Activated naive CD8-positive, alpha-beta T cell treated with anti-CD3 and anti-CD28 coated beads, Interleukin-2, amount 10 ng/mL, durations not matched to agents 7 days and 5 days (primary cell): ENCODE measurements around the gene ASB3. TPM values are rescaled to one million over a fixed set of nuclear protein-coding genes. Genes with fewer than 3 reads are reported as not detected.
"Not testable (repeated sequence)": the region's sequence is repeated elsewhere in the genome, so short reads cannot be mapped to it uniquely, and the experiment has no call there.

Experiments used
- ATAC-seq: fragments of 150-1000 bp; cut with Tn5 transposase; one replicate; pipeline ENCODE4 v1.10.0; 2021; ENCODE audit warnings: low read depth, moderate library complexity
- POLR2A ChIA-PET: fragments of 350-600 bp; sonication (Branson Sonifier 250); formaldehyde crosslinking; loops from one replicate; lab custom pipeline; 2021; ENCODE audit warnings: antibody characterized with exemption; lab: Charles Lee
- DNase-seq: peaks from one replicate; pipeline ENCODE4 v3.0.0; 2021
- H3K27ac Mint-ChIP-seq: one replicate; pipeline ENCODE4 v1.8.0; 2022; ENCODE audit warnings: mild to moderate bottlenecking, mixed read lengths
- H3K27me3 Mint-ChIP-seq: one replicate; pipeline ENCODE4 v1.8.0; 2022; ENCODE audit warnings: mild to moderate bottlenecking, moderate library complexity, mixed read lengths
- H3K36me3 Mint-ChIP-seq: one replicate; pipeline ENCODE4 v1.8.0; 2021; ENCODE audit warnings: mild to moderate bottlenecking, mixed read lengths
- H3K4me1 Mint-ChIP-seq: one replicate; pipeline ENCODE4 v1.8.0; 2021; ENCODE audit warnings: mixed read lengths
- H3K4me3 Mint-ChIP-seq: one replicate; pipeline ENCODE4 v1.8.0; 2022; ENCODE audit warnings: mild to moderate bottlenecking, moderate library complexity, mixed read lengths
- H3K9me3 Mint-ChIP-seq: one replicate; pipeline ENCODE4 v1.8.0; 2021; ENCODE audit warnings: mixed read lengths
- total RNA-seq, 2 experiments: library from RNA; stranded (reverse); gene quantifications; one replicate each; pipeline ENCODE4 v1.2.3, GENCODE V29; 2021

The ASB3 gene
- 10 to 100 TPM; 29.8 to 32.1 TPM for total RNA-seq

- Mint-ChIP-seq H3K4me3 (peak within 1 kb of the TSS; percentile 99), H3K27ac (peak within 1 kb of the TSS; percentile 94), H3K36me3 (peaks cover 7% of the 10 kb centered on the region), H3K27me3 (no peaks in the 10 kb centered on the region), H3K4me1 (peaks cover 24% of the 10 kb centered on the region), H3K9me3 (no peaks in the 10 kb centered on the region)
- POLR2A ChIA-PET, result interaction anchor here (3.4 kb wide), 1 partner anchor 19 kb away, joined by 46 read pairs; the partner anchor contains the start of gene CHAC2
- ATAC-seq (peak; percentile 94), DNase-seq (peak; percentile 90)
These were observed at the start of gene ASB3, which contains the start of gene ERLEC1 for GRCh38 chr2:53786705-53787613. Gene ASB3 (minus strand): TSS chr2:53786953. CDS start chr2:53765572, 21,381 bp downstream. Gene ERLEC1 (plus strand): TSS chr2:53787044. CDS start chr2:53787211, 167 bp downstream.

GRCh38 chr2:53829980-53830290 lies 43.2 kb upstream of the ASB3 start:
- H3K4me1 Mint-ChIP-seq, DNase-seq, ATAC-seq, POLR2A ChIA-PET, H3K27ac Mint-ChIP-seq, H3K9me3 Mint-ChIP-seq, H3K36me3 Mint-ChIP-seq, H3K27me3 Mint-ChIP-seq, H3K4me3 Mint-ChIP-seq: not testable (repeated sequence)

GRCh38 chr2:53829273-53829979 lies 42.7 kb upstream of the ASB3 start:
- Mint-ChIP-seq H3K36me3 (peaks cover 1% of the 10 kb centered on the region), H3K4me1 (no peaks in the 10 kb centered on the region), H3K27me3 (no peaks in the 10 kb centered on the region), H3K27ac (no peak overlapping the region), H3K9me3 (no peaks in the 10 kb centered on the region), H3K4me3 (no peak overlapping the region)
- DNase-seq, result no peak
- ATAC-seq, result no peak
- POLR2A ChIA-PET, result no interaction called here

GRCh38 chr2:53828331-53828730 lies 41.6 kb upstream of the ASB3 start:
- no peak for DNase-seq
- no peaks in the 10 kb centered on the region for H3K4me1 Mint-ChIP-seq
- no peak overlapping the region for H3K27ac Mint-ChIP-seq
- H3K27me3 Mint-ChIP-seq, result no peaks in the 10 kb centered on the region
- no peak overlapping the region for H3K4me3 Mint-ChIP-seq
- H3K36me3 Mint-ChIP-seq, result peaks cover 1% of the 10 kb centered on the region
- no peaks in the 10 kb centered on the region for H3K9me3 Mint-ChIP-seq
- POLR2A ChIA-PET, result no interaction called here
- no peak for ATAC-seq

GRCh38 chr2:53827398-53828175 lies 40.8 kb upstream of the ASB3 start:
- POLR2A ChIA-PET, result no interaction called here
- no peak overlapping the region for H3K27ac Mint-ChIP-seq
- ATAC-seq (no peak), DNase-seq (no peak)
- no peaks in the 10 kb centered on the region for H3K4me1 Mint-ChIP-seq
- H3K27me3 Mint-ChIP-seq, result no peaks in the 10 kb centered on the region
- H3K36me3 Mint-ChIP-seq, result peaks cover 1% of the 10 kb centered on the region
- no peaks in the 10 kb centered on the region for H3K9me3 Mint-ChIP-seq
- no peak overlapping the region for H3K4me3 Mint-ChIP-seq

GRCh38 chr2:53826587-53827397 lies 40.0 kb upstream of the ASB3 start:
- Mint-ChIP-seq H3K36me3 (peaks cover 1% of the 10 kb centered on the region), H3K4me1 (no peaks in the 10 kb centered on the region), H3K4me3 (no peak overlapping the region), H3K9me3 (no peaks in the 10 kb centered on the region), H3K27ac (no peak overlapping the region), H3K27me3 (no peaks in the 10 kb centered on the region)
- ATAC-seq, result no peak
- POLR2A ChIA-PET, result no interaction called here
- no peak for DNase-seq

GRCh38 chr2:53826030-53826410 lies 39.3 kb upstream of the ASB3 start:
- H3K4me1 Mint-ChIP-seq, result no peaks in the 10 kb centered on the region
- no peaks in the 10 kb centered on the region for H3K9me3 Mint-ChIP-seq
- H3K4me3 Mint-ChIP-seq, result no peak overlapping the region
- no peak overlapping the region for H3K27ac Mint-ChIP-seq
- peaks cover 1% of the 10 kb centered on the region for H3K36me3 Mint-ChIP-seq
- POLR2A ChIA-PET, result no interaction called here
- ATAC-seq, result no peak
- no peak for DNase-seq
- H3K27me3 Mint-ChIP-seq, result no peaks in the 10 kb centered on the region

- ATAC-seq, H3K4me3 Mint-ChIP-seq, POLR2A ChIA-PET, H3K9me3 Mint-ChIP-seq, H3K27ac Mint-ChIP-seq, DNase-seq, H3K27me3 Mint-ChIP-seq, H3K36me3 Mint-ChIP-seq, H3K4me1 Mint-ChIP-seq: not testable (repeated sequence)
These were observed 36.9 kb upstream of the ASB3 start for GRCh38 chr2:53823639-53824038.

- no peaks in the 10 kb centered on the region for H3K4me1 Mint-ChIP-seq
- DNase-seq (no peak), ATAC-seq (no peak)
- peaks cover 3% of the 10 kb centered on the region for H3K36me3 Mint-ChIP-seq
- H3K9me3 Mint-ChIP-seq, result no peaks in the 10 kb centered on the region
- POLR2A ChIA-PET, result no interaction called here
- no peaks in the 10 kb centered on the region for H3K27me3 Mint-ChIP-seq
- H3K4me3 Mint-ChIP-seq, result no peak overlapping the region
- H3K27ac Mint-ChIP-seq, result no peak overlapping the region
These were observed 35.1 kb upstream of the ASB3 start for GRCh38 chr2:53821810-53822209.

- H3K4me3 Mint-ChIP-seq, result no peak overlapping the region
- POLR2A ChIA-PET, result no interaction called here
- H3K27me3 Mint-ChIP-seq, result no peaks in the 10 kb centered on the region
- ATAC-seq, result no peak
- no peak for DNase-seq
- no peaks in the 10 kb centered on the region for H3K9me3 Mint-ChIP-seq
- H3K36me3 Mint-ChIP-seq, result peaks cover 6% of the 10 kb centered on the region
- no peaks in the 10 kb centered on the region for H3K4me1 Mint-ChIP-seq
- H3K27ac Mint-ChIP-seq, result no peak overlapping the region
These were observed 34.0 kb upstream of the ASB3 start for GRCh38 chr2:53820711-53821110.

- POLR2A ChIA-PET, result no interaction called here
- Mint-ChIP-seq H3K9me3 (no peaks in the 10 kb centered on the region), H3K36me3 (peaks cover 13% of the 10 kb centered on the region), H3K27ac (no peak overlapping the region), H3K4me3 (no peak overlapping the region), H3K4me1 (no peaks in the 10 kb centered on the region), H3K27me3 (no peaks in the 10 kb centered on the region)
- ATAC-seq, result no peak
- no peak for DNase-seq
These were observed 33.3 kb upstream of the ASB3 start for GRCh38 chr2:53820048-53820447.

- DNase-seq, result no peak
- H3K36me3 Mint-ChIP-seq, result peaks cover 13% of the 10 kb centered on the region
- H3K9me3 Mint-ChIP-seq, result no peaks in the 10 kb centered on the region
- no peak overlapping the region for H3K4me3 Mint-ChIP-seq
- no peak for ATAC-seq
- H3K27ac Mint-ChIP-seq, result no peak overlapping the region
- no peaks in the 10 kb centered on the region for H3K4me1 Mint-ChIP-seq
- no peaks in the 10 kb centered on the region for H3K27me3 Mint-ChIP-seq
- POLR2A ChIA-PET, result no interaction called here
These were observed 32.9 kb upstream of the ASB3 start for GRCh38 chr2:53819634-53820033.
